ENCODE measurements around the gene WIPF1.

The WIPF1 gene

GRCh38 chr2:174599310-174599921 lies 1.8 kb upstream of the WIPF1 start:
- no peak overlapping the region for H2BK5ac ChIP-seq (ENCODE audit: low read length)
- no peak overlapping the region for H2AK5ac ChIP-seq (ENCODE audit: low read length)
- no peaks in the 10 kb centered on the region for H3K79me1 ChIP-seq (ENCODE audit: low read length)
- no peaks in the 10 kb centered on the region for H3K79me2 ChIP-seq (ENCODE audit: control insufficient read depth, insufficient read depth, low read length)
- H3K9ac ChIP-seq (ENCODE audit: low read length) = no peak overlapping the region
- no peak overlapping the region for H3K4me2 ChIP-seq (ENCODE audit: low read length)
- H3K18ac ChIP-seq (ENCODE audit: low read length) = no peak overlapping the region
- no peak overlapping the region for H3K56ac ChIP-seq (ENCODE audit: low read length)
- no peak overlapping the region for H4K8ac ChIP-seq (ENCODE audit: low read depth, low read length)
- no peak for DNase-seq
- no peaks in the 10 kb centered on the region for H3K4me1 ChIP-seq (ENCODE audit: control insufficient read depth, low read depth, low read length)
- no peak overlapping the region for H2BK120ac ChIP-seq (ENCODE audit: low read depth, low read length)
- H3K36me3 ChIP-seq (ENCODE audit: control insufficient read depth, insufficient read depth, low read length) = no peaks in the 10 kb centered on the region
- H3K4ac ChIP-seq (ENCODE audit: low read depth, low read length) = no peak overlapping the region
- H3K4me3 ChIP-seq (ENCODE audit: low read length) = no peak overlapping the region
- no peak overlapping the region for H2BK15ac ChIP-seq (replicated peaks; ENCODE audit: low read depth)
- no peak overlapping the region for H4K5ac ChIP-seq (ENCODE audit: low read length)
- WGBS (ENCODE audit: extremely low coverage, insufficient coverage, low lambda C conversion rate) = no CpG with 5 or more reads among the region's 6 CpGs
- H3K27me3 ChIP-seq (ENCODE audit: insufficient read depth, low read length, poor library complexity) = no peaks in the 10 kb centered on the region
- no peak overlapping the region for H3K27ac ChIP-seq (ENCODE audit: low read depth, low read length)
- no peak overlapping the region for H3K23ac ChIP-seq (ENCODE audit: low read length)

DNA sequence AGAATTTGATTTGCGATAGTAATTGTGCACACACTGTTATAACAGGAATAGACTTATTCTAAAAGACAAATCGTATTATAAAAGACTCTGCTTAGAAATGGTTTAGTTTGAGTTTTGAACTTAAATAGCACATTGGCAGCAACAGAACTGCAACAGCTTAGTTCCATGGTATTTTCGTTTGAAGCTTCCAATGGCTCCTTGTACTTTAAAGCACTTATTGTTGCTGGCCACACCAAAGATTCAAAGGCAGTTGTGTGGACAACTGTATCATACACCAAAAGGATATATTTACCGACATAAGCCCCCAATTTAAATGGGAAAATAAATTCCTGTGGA lies 627 bp downstream of the WIPF1 start:
- H2BK15ac ChIP-seq (replicated peaks; ENCODE audit: low read depth) = no peak overlapping the region
- no peak overlapping the region for H3K18ac ChIP-seq (ENCODE audit: low read length)
- H3K4me3 ChIP-seq (ENCODE audit: low read length) = no peak overlapping the region
- no peaks in the 10 kb centered on the region for H3K27me3 ChIP-seq (ENCODE audit: insufficient read depth, low read length, poor library complexity)
- WGBS (ENCODE audit: extremely low coverage, insufficient coverage, low lambda C conversion rate) = no CpG with 5 or more reads among the region's 4 CpGs
- H3K56ac ChIP-seq (ENCODE audit: low read length) = no peak overlapping the region
- no peak overlapping the region for H2BK120ac ChIP-seq (ENCODE audit: low read depth, low read length)
- H3K36me3 ChIP-seq (ENCODE audit: control insufficient read depth, insufficient read depth, low read length) = no peaks in the 10 kb centered on the region
- H3K9ac ChIP-seq (ENCODE audit: low read length) = no peak overlapping the region
- no peak for DNase-seq
- H3K4ac ChIP-seq (ENCODE audit: low read depth, low read length) = no peak overlapping the region
- H3K4me1 ChIP-seq (ENCODE audit: control insufficient read depth, low read depth, low read length) = no peaks in the 10 kb centered on the region
- no peak overlapping the region for H3K27ac ChIP-seq (ENCODE audit: low read depth, low read length)
- no peak overlapping the region for H4K8ac ChIP-seq (ENCODE audit: low read depth, low read length)
- H3K4me2 ChIP-seq (ENCODE audit: low read length) = no peak overlapping the region
- H4K5ac ChIP-seq (ENCODE audit: low read length) = no peak overlapping the region
- H2AK5ac ChIP-seq (ENCODE audit: low read length) = no peak overlapping the region
- no peak overlapping the region for H2BK5ac ChIP-seq (ENCODE audit: low read length)
- H3K23ac ChIP-seq (ENCODE audit: low read length) = no peak overlapping the region
- H3K79me1 ChIP-seq (ENCODE audit: low read length) = no peaks in the 10 kb centered on the region
- no peaks in the 10 kb centered on the region for H3K79me2 ChIP-seq (ENCODE audit: control insufficient read depth, insufficient read depth, low read length)

GRCh38 chr2:174595891-174596397 lies 1.7 kb downstream of the WIPF1 start:
- H3K18ac ChIP-seq (ENCODE audit: low read length) = no peak overlapping the region
- no peak overlapping the region for H4K5ac ChIP-seq (ENCODE audit: low read length)
- H3K79me2 ChIP-seq (ENCODE audit: control insufficient read depth, insufficient read depth, low read length) = no peaks in the 10 kb centered on the region
- H3K27ac ChIP-seq (ENCODE audit: low read depth, low read length) = no peak overlapping the region
- no peak overlapping the region for H3K23ac ChIP-seq (ENCODE audit: low read length)
- H4K8ac ChIP-seq (ENCODE audit: low read depth, low read length) = no peak overlapping the region
- H3K4me1 ChIP-seq (ENCODE audit: control insufficient read depth, low read depth, low read length) = no peaks in the 10 kb centered on the region
- no peaks in the 10 kb centered on the region for H3K27me3 ChIP-seq (ENCODE audit: insufficient read depth, low read length, poor library complexity)
- DNase-seq = no peak
- no peak overlapping the region for H2BK5ac ChIP-seq (ENCODE audit: low read length)
- no peak overlapping the region for H3K9ac ChIP-seq (ENCODE audit: low read length)
- H3K4me2 ChIP-seq (ENCODE audit: low read length) = no peak overlapping the region
- no peaks in the 10 kb centered on the region for H3K36me3 ChIP-seq (ENCODE audit: control insufficient read depth, insufficient read depth, low read length)
- no peak overlapping the region for H3K56ac ChIP-seq (ENCODE audit: low read length)
- H2BK15ac ChIP-seq (replicated peaks; ENCODE audit: low read depth) = no peak overlapping the region
- H2BK120ac ChIP-seq (ENCODE audit: low read depth, low read length) = no peak overlapping the region
- no peak overlapping the region for H3K4me3 ChIP-seq (ENCODE audit: low read length)
- no peak overlapping the region for H3K4ac ChIP-seq (ENCODE audit: low read depth, low read length)
- no peak overlapping the region for H2AK5ac ChIP-seq (ENCODE audit: low read length)
- H3K79me1 ChIP-seq (ENCODE audit: low read length) = no peaks in the 10 kb centered on the region
- WGBS (ENCODE audit: extremely low coverage, insufficient coverage, low lambda C conversion rate) = no CpG with 5 or more reads among the region's 2 CpGs

DNA sequence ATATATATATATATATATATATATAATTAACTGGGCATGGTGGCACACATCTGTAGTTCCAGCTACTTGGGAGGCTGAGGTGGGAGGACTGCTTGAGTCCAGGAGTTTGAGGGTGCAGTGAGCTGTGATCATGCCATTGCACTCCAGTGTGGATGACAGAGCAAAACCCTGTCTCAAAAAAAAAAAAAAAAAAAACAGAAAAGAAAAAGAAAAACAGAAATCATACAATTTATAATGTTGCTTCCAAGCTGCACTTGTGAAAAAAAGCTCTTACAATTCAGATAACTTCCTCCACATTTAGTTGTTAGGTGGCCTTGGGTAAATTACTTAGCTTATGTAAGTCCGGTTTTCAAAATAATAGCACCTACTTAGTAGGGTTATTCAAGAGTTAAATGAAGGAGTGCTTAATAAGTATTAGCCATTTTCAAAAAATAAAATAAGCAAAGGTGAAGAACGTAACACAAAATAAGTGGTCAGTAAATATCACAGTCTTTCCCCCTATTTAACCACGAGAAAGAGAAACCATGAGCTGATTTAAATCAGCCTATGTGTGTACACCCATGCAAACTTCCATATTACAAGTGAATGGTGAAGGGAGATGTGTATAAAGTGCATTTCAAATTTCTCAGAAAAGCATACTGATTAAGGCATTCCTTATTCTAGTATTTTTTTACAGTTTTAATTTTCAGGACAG lies 2.3 kb downstream of the WIPF1 start:
- Histone ChIP-seq H2BK120ac (ENCODE audit: low read depth, low read length) (no peak overlapping the region), H2AK5ac (ENCODE audit: low read length) (no peak overlapping the region), H4K8ac (ENCODE audit: low read depth, low read length) (no peak overlapping the region), H3K9ac (ENCODE audit: low read length) (no peak overlapping the region), H3K4ac (ENCODE audit: low read depth, low read length) (no peak overlapping the region), H3K27me3 (ENCODE audit: insufficient read depth, low read length, poor library complexity) (no peaks in the 10 kb centered on the region), H2BK15ac (replicated peaks; ENCODE audit: low read depth) (no peak overlapping the region), H3K79me2 (ENCODE audit: control insufficient read depth, insufficient read depth, low read length) (no peaks in the 10 kb centered on the region), H3K4me1 (ENCODE audit: control insufficient read depth, low read depth, low read length) (no peaks in the 10 kb centered on the region), H3K56ac (ENCODE audit: low read length) (no peak overlapping the region), H3K4me3 (ENCODE audit: low read length) (no peak overlapping the region), H3K79me1 (ENCODE audit: low read length) (no peaks in the 10 kb centered on the region), H3K18ac (ENCODE audit: low read length) (no peak overlapping the region), H3K27ac (ENCODE audit: low read depth, low read length) (no peak overlapping the region), H3K36me3 (ENCODE audit: control insufficient read depth, insufficient read depth, low read length) (no peaks in the 10 kb centered on the region), H3K4me2 (ENCODE audit: low read length) (no peak overlapping the region), H3K23ac (ENCODE audit: low read length) (no peak overlapping the region), H2BK5ac (ENCODE audit: low read length) (no peak overlapping the region), H4K5ac (ENCODE audit: low read length) (no peak overlapping the region)
- no CpG with 5 or more reads among the region's 3 CpGs for WGBS (ENCODE audit: extremely low coverage, insufficient coverage, low lambda C conversion rate)
- DNase-seq = no peak

DNA sequence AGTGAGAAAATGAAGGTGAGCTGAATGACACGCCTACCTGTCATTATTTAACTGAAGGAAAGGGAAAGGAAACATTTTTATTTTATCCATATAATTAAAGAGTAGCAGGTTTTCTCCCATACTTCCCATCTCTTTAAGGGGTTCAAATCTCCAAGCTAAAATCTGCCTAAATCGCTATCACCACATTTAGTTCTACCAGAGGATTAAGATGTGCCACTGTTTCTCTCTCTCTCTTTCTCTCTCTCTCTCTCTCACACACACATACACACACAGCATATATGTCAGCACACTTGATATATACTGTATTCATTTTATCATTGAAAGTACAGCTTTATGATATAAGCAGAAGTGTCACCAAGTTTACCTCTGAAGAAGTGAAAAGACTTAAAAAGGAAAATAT lies 3.1 kb downstream of the WIPF1 start:
- no peak overlapping the region for H2BK5ac ChIP-seq (ENCODE audit: low read length)
- H3K4me2 ChIP-seq (ENCODE audit: low read length) = no peak overlapping the region
- no peak overlapping the region for H4K8ac ChIP-seq (ENCODE audit: low read depth, low read length)
- no peak overlapping the region for H3K56ac ChIP-seq (ENCODE audit: low read length)
- H3K4me1 ChIP-seq (ENCODE audit: control insufficient read depth, low read depth, low read length) = no peaks in the 10 kb centered on the region
- H3K27ac ChIP-seq (ENCODE audit: low read depth, low read length) = no peak overlapping the region
- H3K36me3 ChIP-seq (ENCODE audit: control insufficient read depth, insufficient read depth, low read length) = no peaks in the 10 kb centered on the region
- no peaks in the 10 kb centered on the region for H3K79me1 ChIP-seq (ENCODE audit: low read length)
- no peak overlapping the region for H2BK15ac ChIP-seq (replicated peaks; ENCODE audit: low read depth)
- H2BK120ac ChIP-seq (ENCODE audit: low read depth, low read length) = no peak overlapping the region
- H3K4me3 ChIP-seq (ENCODE audit: low read length) = no peak overlapping the region
- no CpG with 5 or more reads among the region's 2 CpGs for WGBS (ENCODE audit: extremely low coverage, insufficient coverage, low lambda C conversion rate)
- no peak overlapping the region for H3K18ac ChIP-seq (ENCODE audit: low read length)
- no peak overlapping the region for H4K5ac ChIP-seq (ENCODE audit: low read length)
- H3K23ac ChIP-seq (ENCODE audit: low read length) = no peak overlapping the region
- H2AK5ac ChIP-seq (ENCODE audit: low read length) = no peak overlapping the region
- no peak for DNase-seq
- H3K27me3 ChIP-seq (ENCODE audit: insufficient read depth, low read length, poor library complexity) = no peaks in the 10 kb centered on the region
- no peaks in the 10 kb centered on the region for H3K79me2 ChIP-seq (ENCODE audit: control insufficient read depth, insufficient read depth, low read length)
- no peak overlapping the region for H3K9ac ChIP-seq (ENCODE audit: low read length)
- no peak overlapping the region for H3K4ac ChIP-seq (ENCODE audit: low read depth, low read length)

Data from mesendoderm (in vitro differentiated cells).